Coronary artery (tissue), 2 donors: Measurements from ENCODE around the gene FGGY.

Source experiments
- DNase-seq: peaks from one replicate; pipeline ENCODE4 v3.0.0-alpha.2; 2017; ENCODE audit warnings: low spot score
- H3K27ac ChIP-seq, 2 donors: fragments of 200-600 bp; sonication (generic); one replicate each; pipeline ENCODE4 v1.5.1; 2016 to 2019
- H3K4me3 ChIP-seq: fragments of 200-600 bp; sonication (generic); 2 replicates; pipeline ENCODE4 v1.5.1; 2016; ENCODE audit warnings: mild to moderate bottlenecking, moderate library complexity
- CTCF ChIP-seq: fragments of 200-600 bp; sonication (generic); IDR thresholded peaks from one replicate; pipeline ENCODE4 v1.5.1; 2019; ENCODE audit warnings: antibody characterized with exemption

Gene FGGY

GRCh38 chr1:59771361-59771760 is 474.5 kb downstream of the FGGY start:
- Histone ChIP-seq H3K27ac (no peak overlapping the region), H3K4me3 (no peak overlapping the region)
- TF ChIP-seq CTCF: no peak
- no peak for DNase-seq

- Histone ChIP-seq H3K4me3 (no peak overlapping the region), H3K27ac (no peak overlapping the region)
- TF ChIP-seq CTCF: no peak
- DNase-seq: no peak
These were observed 478.6 kb downstream of the FGGY start for GRCh38 chr1:59775480-59775879.

- Histone ChIP-seq H3K4me3 (no peak overlapping the region), H3K27ac (no peak overlapping the region)
- TF ChIP-seq CTCF: no peak
- no peak for DNase-seq
These were observed 480.3 kb downstream of the FGGY start for GRCh38 chr1:59776960-59777852.

- H3K27ac ChIP-seq: no peak overlapping the region
- no peak for TF ChIP-seq CTCF
- no peak overlapping the region for H3K4me3 ChIP-seq
- no peak for DNase-seq
These were observed 483.1 kb downstream of the FGGY start for GRCh38 chr1:59779949-59780348.

- H3K4me3 ChIP-seq: no peak overlapping the region
- TF ChIP-seq CTCF: no peak
- DNase-seq: no peak
- no peak overlapping the region for H3K27ac ChIP-seq
These were observed 491.9 kb downstream of the FGGY start for GRCh38 chr1:59788825-59789224.

- DNase-seq: no peak
- no peak for TF ChIP-seq CTCF
- H3K27ac ChIP-seq: no peak overlapping the region
- H3K4me3 ChIP-seq: no peak overlapping the region
These were observed 501.7 kb downstream of the FGGY start for GRCh38 chr1:59798600-59798999.

- Histone ChIP-seq H3K27ac (no peak overlapping the region), H3K4me3 (no peak overlapping the region)
- no peak for DNase-seq
- TF ChIP-seq CTCF: no peak
These were observed 506.7 kb downstream of the FGGY start for GRCh38 chr1:59803458-59804038.
